SHP77 treated with DMSO at 0.1 percent for 48 hours (cell line): ENCODE results near the gene CDK9.
A peak's percentile ranks its signal among the peaks of the same experiment; 100 is the strongest.

Experiments used
- DNase-seq: peaks from one replicate; lab custom pipeline; 2025; lab: John Stamatoyannopoulos, UW

Gene CDK9

DNA sequence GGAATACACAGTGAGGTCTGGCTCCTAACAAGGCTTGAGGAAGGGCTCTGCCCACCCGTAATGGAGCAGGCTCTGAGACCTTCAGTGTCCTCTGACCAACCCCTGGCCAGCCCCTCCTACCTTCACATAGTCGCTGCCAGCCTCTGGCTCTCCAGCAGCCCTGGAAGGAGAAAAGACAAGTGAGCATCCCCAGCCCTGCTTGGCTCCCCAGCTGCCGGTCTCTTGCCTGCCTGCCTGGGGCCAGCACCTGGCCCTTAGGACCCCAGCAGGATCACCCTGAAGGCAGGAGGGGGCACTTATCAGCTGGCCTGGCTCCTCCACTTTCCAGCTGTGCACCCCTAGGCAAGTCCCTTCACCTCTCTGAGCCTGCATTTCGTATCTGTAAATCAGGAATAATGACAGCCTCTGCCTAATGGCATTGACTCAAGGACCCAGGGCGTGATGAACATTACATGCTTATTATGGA, 24.3 kb upstream of the CDK9 start:
- no peak for DNase-seq

DNA sequence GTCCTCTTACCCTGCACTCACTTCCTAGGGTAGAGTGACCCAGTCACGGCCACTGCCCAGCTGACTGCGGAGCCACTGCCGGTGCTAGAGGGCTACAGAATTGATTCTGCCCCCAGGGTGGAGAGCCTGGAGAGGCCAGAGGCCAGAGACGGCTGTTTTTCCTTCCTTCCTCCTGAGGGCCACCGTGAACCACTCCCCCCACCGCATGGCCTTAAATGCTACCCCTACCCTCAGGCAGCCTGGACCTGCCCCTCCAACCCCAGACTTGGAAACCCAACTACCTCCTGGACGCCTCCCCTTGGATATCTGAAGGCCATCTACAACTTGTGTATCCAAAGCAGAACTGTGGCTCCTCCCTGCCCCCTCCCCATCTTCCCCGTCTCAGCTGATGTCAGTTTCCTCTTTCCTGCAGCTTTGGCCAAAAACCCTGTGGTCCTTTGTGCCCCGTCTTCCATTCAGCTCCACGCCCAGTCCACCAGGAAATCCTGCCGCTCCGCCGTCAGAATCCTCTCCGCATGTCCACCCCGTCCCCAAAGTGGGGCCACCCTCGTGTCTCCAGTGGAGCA, 23.6 kb upstream of the CDK9 start:
- no peak for DNase-seq

- no peak for DNase-seq
Observed at GRCh38 chr9:127763918-127764384, 21.9 kb upstream of the CDK9 start.

- no peak for DNase-seq
Observed at GRCh38 chr9:127765418-127765817, 20.4 kb upstream of the CDK9 start.

DNA sequence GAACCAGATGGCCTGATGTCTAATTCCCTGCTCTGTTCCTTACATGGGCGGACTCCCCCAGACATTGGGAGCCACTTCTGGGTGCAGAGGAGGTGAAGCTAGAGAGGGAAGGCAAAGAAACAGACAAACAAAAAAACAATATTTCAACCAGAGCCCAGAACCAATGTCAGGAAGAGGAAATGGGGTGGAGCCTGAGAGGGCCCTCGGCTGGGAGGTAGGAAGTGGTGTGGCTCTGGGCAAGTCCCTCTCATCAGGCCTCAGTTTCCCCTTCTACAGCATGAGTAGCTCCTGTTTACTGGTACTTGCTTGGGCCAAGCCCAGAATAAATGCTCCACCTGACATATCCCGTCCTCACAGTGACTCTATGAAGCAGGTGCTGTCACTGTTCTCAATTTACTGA, 18.4 kb upstream of the CDK9 start:
- DNase-seq, result no peak

GRCh38 chr9:127767909-127768331, 17.9 kb upstream of the CDK9 start:
- DNase-seq, result no peak

DNA sequence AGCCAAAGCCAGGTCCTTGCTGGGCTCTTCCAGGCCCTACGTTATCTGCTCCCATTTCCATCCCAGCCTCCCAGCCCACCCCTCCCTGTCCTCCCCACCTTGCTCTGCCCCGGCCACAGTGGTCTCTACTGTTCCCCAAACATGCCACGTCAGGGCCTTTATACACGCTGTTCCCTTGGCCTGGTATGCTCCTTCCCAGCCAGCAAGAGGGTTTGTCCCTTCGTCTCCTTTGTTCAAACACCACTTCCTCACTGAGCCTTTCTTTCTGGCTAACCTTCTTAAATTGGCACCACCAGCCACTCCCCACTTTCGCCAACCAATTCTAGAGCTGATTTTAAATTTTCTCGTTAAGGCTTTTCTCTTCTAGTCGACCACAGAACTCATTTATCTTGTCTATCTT, 17.1 kb upstream of the CDK9 start:
- no peak for DNase-seq

- no peak for DNase-seq
Observed at GRCh38 chr9:127769101-127769500, 16.7 kb upstream of the CDK9 start.

DNA sequence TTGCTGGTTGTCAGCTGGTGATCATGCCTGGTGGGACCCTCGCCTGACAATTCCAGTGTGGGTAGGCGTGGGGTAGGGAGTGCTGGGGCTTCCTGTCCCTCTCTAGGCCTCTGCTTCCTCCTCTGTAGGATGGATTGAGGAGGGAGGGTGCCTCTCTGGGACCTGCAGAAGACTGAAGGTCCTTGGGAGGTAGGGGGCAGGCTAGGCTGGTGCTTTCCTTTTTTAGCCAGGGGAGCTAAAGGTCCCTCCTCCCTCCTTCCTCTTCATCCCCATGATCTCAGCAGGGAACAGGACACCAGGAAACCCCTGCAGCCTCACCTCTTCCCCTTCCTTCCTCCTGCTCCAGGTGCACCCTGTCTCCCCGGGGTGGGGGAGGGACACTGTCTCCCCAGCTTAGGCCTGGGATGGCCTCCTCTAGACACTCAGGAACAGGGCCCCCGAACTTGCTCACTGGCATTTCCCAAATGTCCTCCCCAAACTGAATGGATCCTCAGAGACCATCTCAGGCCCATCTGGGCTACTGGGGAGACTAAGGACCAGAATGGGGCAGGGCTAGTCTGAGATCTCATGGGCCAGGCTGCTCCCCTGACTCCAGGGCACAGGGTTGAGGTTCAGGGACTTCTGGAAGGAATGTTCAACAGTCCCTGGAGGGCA, 15.8 kb upstream of the CDK9 start:
- no peak for DNase-seq

GRCh38 chr9:127770583-127770904, 15.3 kb upstream of the CDK9 start:
- DNase-seq, result no peak

DNA sequence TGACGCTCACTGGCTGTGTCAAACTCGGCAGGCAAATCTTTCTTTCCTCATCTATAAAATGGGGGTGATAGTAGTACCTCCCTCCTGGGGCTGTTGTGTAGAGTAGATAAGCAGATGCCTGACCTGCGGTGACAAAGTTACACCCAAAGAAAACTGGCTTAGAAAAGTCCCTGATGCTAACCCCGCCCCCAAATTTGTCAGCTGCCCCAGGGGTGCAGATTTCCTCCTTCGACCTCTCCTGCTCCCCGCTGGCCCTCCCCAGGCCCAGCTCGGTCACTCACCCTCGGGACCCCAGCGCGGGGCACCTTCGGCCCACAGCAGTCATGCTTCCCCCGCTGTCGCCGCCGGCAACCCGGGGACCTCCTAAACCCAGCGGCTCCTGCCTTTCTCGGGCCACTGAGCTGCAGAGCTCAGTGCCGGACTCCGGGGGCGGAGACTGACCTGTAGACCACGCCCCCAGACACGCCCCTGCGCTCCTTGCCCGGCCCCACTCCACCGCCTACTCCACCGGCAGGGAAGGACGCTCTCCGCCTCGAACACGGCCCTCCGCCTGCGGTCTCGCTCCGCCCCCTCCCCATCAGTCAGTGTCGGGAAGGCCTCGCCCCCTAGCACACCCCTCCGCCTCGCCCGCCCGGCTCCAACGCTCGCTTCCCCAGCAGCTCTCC, 14.8 kb upstream of the CDK9 start:
- DNase-seq, result peak; percentile 89

GRCh38 chr9:127771570-127772189, 14.2 kb upstream of the CDK9 start:
- DNase-seq, result no peak

DNA sequence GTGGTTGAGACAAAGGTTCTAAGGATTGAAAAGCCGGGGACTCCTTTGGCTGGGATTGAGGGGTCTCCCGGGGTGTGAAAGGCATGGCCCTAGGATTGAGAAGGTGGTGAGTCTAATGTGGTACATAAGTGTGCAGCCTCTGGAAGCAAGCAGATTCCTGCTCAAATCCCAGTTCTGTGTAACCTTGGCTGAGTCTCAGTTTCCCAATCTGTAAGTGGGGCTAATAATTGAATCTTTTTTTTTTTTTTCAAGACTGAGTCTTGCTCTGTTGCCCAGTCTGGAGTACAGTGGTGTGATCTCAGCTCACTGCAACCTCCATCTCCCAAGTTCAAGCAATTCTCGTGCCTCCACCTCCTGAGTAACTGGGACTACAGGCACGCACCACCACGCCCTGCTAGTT, 13.2 kb upstream of the CDK9 start:
- no peak for DNase-seq

DNA sequence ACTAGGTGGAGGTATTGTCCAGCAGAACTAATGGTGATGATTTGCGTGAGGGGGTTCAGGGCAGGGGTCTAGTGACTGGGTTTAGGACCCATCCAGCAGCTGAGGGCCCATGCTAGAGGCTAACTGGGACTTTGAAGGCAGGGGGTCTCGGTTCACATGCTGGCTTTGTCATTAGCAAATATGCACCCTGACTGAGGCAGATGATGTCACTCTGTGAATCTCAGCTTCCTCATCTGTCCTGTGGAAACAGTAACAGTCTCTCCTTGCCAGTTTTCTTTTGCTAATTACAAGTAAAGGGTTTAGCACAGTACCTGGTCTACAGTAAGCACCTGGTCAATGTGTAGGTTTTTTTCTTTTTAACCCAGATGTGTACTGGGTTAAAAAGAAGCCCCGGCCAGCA, 12.6 kb upstream of the CDK9 start:
- no peak for DNase-seq

GRCh38 chr9:127773981-127774380, 11.9 kb upstream of the CDK9 start:
- no peak for DNase-seq

- DNase-seq, result no peak
Observed at GRCh38 chr9:127776195-127776923, 9.5 kb upstream of the CDK9 start.

GRCh38 chr9:127776924-127777289, 8.9 kb upstream of the CDK9 start:
- DNase-seq, result no peak

- no peak for DNase-seq
Observed at GRCh38 chr9:127777368-127777980, 8.4 kb upstream of the CDK9 start.

DNA sequence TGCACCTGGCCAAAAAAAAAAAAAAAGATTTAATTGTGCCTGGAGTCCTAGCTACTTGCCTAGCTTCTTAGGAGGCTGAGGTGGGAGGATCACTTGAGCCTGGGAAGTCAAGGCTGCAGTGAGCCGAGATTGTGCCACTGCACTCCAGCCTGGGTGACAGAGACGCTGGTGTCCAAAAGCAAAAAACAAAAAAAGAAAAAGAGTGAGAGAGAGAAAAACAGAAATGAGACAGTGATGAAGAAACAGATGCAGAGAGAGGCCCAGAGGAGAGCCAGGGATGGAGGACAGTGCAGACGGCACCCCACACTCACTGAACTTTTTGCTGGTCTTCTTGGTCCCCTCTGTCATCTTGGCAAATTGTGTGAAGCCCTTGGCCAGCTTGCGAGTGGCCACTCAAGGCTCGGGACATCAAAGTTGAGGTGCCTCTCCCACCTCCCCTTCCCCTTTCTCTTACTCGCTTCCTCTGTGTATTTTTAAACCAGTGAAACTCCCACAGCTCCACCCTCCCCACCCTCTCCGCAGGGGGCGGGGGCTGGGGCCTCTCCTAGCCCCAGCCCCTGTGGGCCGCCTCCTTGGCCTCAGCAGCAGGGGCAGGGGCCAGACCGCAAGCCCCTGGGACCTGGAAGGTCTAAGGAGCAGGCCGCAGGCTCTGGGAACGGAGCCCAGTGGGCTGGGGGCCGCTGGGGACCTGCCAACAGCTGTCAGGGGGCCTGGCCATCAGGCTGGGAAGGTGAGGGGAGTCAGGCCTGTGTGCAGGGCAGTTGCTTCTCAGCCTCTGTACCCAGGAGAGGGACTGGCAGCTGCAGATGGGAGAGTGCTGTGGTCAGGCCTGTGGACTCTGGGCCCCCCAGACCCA, 7.3 kb upstream of the CDK9 start, which contains the start of gene SH2D3C:
Gene SH2D3C (minus strand): TSS at position 387 of the 856 bp plus-strand sequence. CDS start 39 bp downstream, at position 348.
- DNase-seq, result no peak

DNA sequence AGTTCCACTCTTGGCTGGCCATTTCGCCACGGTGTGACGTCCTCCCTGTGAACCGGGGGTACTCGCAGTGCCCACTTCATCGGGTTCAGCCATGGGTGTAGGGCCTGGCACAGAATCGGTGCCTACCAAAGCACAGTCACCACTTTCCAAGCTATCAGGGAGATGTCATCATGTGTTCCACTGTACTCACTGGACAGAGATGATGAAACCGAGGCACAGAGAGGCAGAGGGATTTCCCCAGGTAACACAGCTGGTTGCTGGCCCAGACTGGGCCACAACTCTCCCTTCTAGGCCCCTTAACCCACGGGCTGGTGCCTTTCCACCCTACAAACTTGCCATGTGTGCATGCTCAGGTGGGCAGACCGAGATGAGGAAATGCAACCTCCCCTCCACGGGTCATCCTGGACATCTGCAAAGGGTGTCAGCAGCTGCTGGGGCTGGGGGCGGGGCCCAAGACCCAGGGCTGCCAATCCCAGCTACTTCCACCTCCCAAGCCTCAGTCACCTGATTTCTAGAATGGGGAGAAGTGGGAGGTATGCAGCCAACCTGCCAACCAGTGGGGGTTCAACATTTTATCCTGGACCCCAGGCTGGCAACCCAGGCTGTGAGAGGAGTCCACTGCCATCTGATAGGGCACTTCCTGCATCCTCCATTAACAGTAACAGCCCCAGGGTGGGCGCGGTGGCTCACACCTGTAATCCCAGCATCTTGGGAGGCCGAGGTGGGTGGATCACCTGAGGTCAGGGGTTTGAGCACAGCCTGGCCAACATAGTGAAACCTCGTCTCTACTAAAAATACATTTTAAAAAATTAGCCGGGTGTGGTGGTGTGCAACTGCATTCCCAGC, 6.5 kb upstream of the CDK9 start:
- no peak for DNase-seq
